ENCODE data around the gene INPP5J. TPM values are rescaled to one million over a fixed set of nuclear protein-coding genes. Genes with fewer than 3 reads are reported as not detected.
A peak's percentile ranks its signal among the peaks of the same experiment; 100 is the strongest.

Gene INPP5J
- total and polyA plus RNA-seq, 10 donors = 0.14 to 0.87 (median 0.43) TPM; not detected in 2

DNA sequence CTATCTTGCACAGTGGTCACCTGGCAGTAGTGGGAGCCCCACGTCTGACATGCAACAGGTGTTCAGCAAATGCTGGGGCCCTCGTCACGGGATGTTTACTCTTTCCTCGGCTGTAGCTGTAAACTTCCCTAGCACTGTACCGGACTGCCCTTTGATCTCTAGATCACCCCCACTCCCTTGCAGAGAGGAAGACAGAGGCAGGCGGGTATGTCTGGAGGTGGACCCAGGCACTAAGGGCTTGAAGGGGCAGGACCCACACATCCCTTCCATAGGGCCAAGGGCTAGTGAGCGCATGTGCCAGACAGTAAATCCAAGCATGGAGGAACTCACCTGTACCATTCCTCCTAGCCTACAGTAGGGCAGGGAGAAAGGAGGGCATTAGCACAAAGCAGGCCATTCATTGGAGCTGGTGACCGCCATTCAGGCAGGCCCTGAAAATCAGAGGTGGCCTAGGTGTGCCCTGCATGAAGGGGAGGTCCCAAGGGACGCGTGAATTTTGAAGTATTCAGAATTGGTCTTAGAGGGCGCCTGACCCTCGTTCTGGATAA is 43.6 kb upstream of the INPP5J start:
- no peak for DNase-seq
- H3K27me3 ChIP-seq (replicated peaks in 1 of 7) = no peaks in the 10 kb centered on the region
- peaks cover 8 to 55% (median 40%) of the 10 kb centered on the region in 6 donors for H3K4me1 ChIP-seq
- peak overlapping the region in 2 of 8 donors; percentile 34 to 49 for H3K27ac ChIP-seq
- no peaks in the 10 kb centered on the region for H3K9me3 ChIP-seq
- H3K4me3 ChIP-seq = no peak overlapping the region
- intact Hi-C loops (cut with DNase I; ENCODE audit: low total_unique reads) = no loop called here
- no peak for TF ChIP-seq POLR2A (IDR thresholded peaks at IDR 0.05)
- TF ChIP-seq, protein P1, sequence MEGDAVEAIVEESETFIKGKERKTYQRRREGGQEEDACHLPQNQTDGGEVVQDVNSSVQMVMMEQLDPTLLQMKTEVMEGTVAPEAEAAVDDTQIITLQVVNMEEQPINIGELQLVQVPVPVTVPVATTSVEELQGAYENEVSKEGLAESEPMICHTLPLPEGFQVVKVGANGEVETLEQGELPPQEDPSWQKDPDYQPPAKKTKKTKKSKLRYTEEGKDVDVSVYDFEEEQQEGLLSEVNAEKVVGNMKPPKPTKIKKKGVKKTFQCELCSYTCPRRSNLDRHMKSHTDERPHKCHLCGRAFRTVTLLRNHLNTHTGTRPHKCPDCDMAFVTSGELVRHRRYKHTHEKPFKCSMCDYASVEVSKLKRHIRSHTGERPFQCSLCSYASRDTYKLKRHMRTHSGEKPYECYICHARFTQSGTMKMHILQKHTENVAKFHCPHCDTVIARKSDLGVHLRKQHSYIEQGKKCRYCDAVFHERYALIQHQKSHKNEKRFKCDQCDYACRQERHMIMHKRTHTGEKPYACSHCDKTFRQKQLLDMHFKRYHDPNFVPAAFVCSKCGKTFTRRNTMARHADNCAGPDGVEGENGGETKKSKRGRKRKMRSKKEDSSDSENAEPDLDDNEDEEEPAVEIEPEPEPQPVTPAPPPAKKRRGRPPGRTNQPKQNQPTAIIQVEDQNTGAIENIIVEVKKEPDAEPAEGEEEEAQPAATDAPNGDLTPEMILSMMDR (IDR thresholded peaks at IDR 0.05 in 8 of 11, conservative IDR thresholded peaks at IDR 0.05 in 3 of 11) = no peak
- no peak for TF ChIP-seq POLR2AphosphoS5 (IDR thresholded peaks at IDR 0.05)
- peaks cover 0 to 7% (median 0%) of the 10 kb centered on the region in 6 donors for H3K36me3 ChIP-seq
- WGBS, 5 donors = 85 to 92% (median 87%) methylated on average over 12 of the region's 12 CpGs

DNA sequence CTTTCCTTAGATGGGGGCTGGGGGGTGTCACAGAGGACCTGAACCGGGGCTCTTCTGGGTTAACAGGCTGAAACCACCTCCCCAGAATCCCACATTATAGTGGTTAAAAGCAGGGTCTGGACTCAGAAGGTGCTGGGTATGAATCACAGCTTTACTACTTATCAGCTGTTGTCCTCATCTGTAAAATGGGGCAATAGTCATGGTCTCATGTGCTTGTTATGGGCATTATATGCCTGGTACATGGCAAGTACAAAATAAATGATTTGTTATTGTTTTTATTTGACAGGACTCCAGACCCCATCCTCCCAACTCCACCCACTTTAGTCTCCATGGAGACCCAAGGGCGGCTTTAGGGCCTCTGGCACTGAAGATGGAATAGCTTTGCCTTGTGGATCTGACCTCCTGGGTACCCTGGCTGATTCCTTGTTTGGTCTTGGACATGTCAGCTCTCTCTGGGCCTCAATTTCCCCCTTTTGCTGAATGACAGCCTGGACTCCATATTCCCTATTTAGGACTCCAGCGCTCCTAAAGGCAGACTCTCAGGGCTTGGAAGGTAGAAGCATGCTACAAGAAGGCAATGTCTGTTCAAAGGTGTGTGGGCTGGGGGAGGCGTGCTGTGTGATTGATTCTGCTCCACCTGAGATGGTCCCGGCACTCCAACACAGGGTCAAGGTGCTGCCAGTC is 42.5 kb upstream of the INPP5J start:
- Histone ChIP-seq H3K36me3 (peaks cover 0 to 7% (median 0%) of the 10 kb centered on the region in 6 donors), H3K27me3 (replicated peaks in 1 of 7) (no peaks in the 10 kb centered on the region), H3K4me3 (peak overlapping the region; percentile 69 to 95 (median 82)), H3K4me1 (peaks cover 12 to 63% (median 48%) of the 10 kb centered on the region in 6 donors), H3K9me3 (no peaks in the 10 kb centered on the region), H3K27ac (peak overlapping the region; percentile 64 to 96 (median 92))
- DNase-seq = no peak
- WGBS, 5 donors = 33 to 36% (median 36%) methylated on average over 5 of the region's 5 CpGs
- TF ChIP-seq, protein P1 (IDR thresholded peaks at IDR 0.05 in 8 of 11, conservative IDR thresholded peaks at IDR 0.05 in 3 of 11) = no peak
- no peak for TF ChIP-seq POLR2AphosphoS5 (IDR thresholded peaks at IDR 0.05)
- no peak for TF ChIP-seq POLR2A (IDR thresholded peaks at IDR 0.05)
- intact Hi-C loops (cut with DNase I; ENCODE audit: low total_unique reads) = loop anchor here (5.0 kb wide), 1 partner anchor 113 kb away; the partner anchor contains the start of genes MORC2 and TUG1

DNA sequence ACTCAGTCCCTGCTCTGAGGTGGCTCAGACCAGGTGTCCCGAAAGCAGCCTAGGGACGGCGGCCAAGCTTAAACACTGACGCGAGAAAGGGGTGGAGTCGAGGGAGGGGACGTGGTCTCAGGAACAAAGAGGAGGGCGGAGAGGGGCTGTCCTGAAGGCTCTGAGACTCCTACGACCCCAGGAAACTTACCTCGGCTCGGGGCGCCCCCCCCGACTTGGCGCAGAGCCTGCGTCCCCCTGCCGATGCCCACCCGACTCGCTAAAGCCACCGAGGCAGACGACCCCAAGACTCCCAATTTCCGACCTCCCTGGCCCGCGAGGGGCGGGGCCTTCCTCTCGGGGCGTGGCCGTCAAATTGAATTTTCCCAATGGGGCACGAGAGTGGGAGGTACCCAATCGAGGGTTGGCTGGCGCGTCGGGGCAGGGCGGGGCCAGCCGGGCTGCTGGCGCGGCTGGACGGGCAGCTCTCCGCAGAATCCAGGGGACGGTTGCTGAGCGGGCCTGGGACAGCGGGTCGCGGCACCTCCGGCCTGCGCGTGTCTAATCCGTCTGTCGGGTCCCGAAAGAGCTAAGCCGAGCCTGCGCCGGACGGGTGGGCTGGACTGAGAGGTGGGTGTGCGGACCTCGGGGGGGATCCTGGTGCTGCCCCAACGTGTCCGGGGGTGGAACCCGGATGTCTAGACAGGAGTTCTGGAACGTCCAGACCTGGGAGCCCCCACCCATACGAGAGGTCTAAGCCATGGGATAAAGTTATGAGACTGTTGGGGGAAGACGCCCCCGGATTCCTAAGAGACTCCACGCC is 41.7 kb upstream of the INPP5J start, which contains the start of gene SMTN:
Gene SMTN, plus strand, starts transcription at position 471 of the 802 bp plus-strand sequence. CDS start 1,941 bp downstream, outside the sequence.
- H3K27ac ChIP-seq = peak within 1 kb of the TSS; percentile 64 to 96 (median 92)
- intact Hi-C loops (cut with DNase I; ENCODE audit: low total_unique reads) = loop anchor here (5.0 kb wide), 1 partner anchor 114 kb away; the partner anchor contains the start of genes MORC2 and TUG1
- WGBS, 5 donors = 0 to 1% (median 0%) methylated on average over 34 to 63 of the region's 63 CpGs
- TF ChIP-seq, protein P1 (IDR thresholded peaks at IDR 0.05 in 8 of 11, conservative IDR thresholded peaks at IDR 0.05 in 3 of 11) = peak in 2 of 11 experiments; percentile 7 to 12
- TF ChIP-seq POLR2A (IDR thresholded peaks at IDR 0.05) (peak; percentile 47 to 88 (median 75)), POLR2AphosphoS5 (IDR thresholded peaks at IDR 0.05) (peak; percentile 94 to 98 (median 97))
- no peaks in the 10 kb centered on the region for H3K27me3 ChIP-seq (replicated peaks in 1 of 7)
- H3K9me3 ChIP-seq = no peaks in the 10 kb centered on the region
- H3K4me1 ChIP-seq = peaks cover 12 to 69% (median 56%) of the 10 kb centered on the region in 6 donors
- peak within 1 kb of the TSS; percentile 69 to 95 (median 82) for H3K4me3 ChIP-seq
- DNase-seq = peak; percentile 97
- peaks cover 0 to 8% (median 0%) of the 10 kb centered on the region in 6 donors for H3K36me3 ChIP-seq

Measured in spleen (tissue), 11 donors.